ENCODE measurements around the gene ZNF276.

GRCh38 chr16:89749637-89750036 is 28.3 kb downstream of the ZNF276 start:
- no peak for TF ChIP-seq CTCF (IDR thresholded peaks at IDR 0.05; ENCODE audit: insufficient read depth, low read length)
- no peak for TF ChIP-seq POLR2AphosphoS5 (IDR thresholded peaks at IDR 0.05; ENCODE audit: low read depth)
